Fibroblast of skin of left quadriceps (primary cell): Measurements from ENCODE around the gene DACT2.
"Not testable (repeated sequence)": the region's sequence is repeated elsewhere in the genome, so short reads cannot be mapped to it uniquely, and the experiment has no call there.

Source experiments
- DNase-seq, 2 experiments: peaks; one replicate each; pipeline ENCODE4 v3.0.0-alpha.2; 2013; ENCODE audit warnings: low read depth in 2 of 2

The DACT2 gene

GRCh38 chr6:168322966-168323365, 3.4 kb upstream of the DACT2 start:
- no peak for DNase-seq

GRCh38 chr6:168320634-168321033, 1.1 kb upstream of the DACT2 start:
- no peak for DNase-seq

- DNase-seq = no peak
These were observed 848 bp downstream of the DACT2 start for GRCh38 chr6:168318579-168319278.

- no peak for DNase-seq
These were observed 1.5 kb downstream of the DACT2 start for GRCh38 chr6:168318090-168318489.

GRCh38 chr6:168315596-168315995, 4.0 kb downstream of the DACT2 start:
- no peak for DNase-seq

- peak; percentile 4 to 8 for DNase-seq
These were observed 4.6 kb downstream of the DACT2 start for GRCh38 chr6:168314948-168315347.

GRCh38 chr6:168314021-168314420, 5.6 kb downstream of the DACT2 start:
- DNase-seq = no peak

GRCh38 chr6:168313431-168314011, 6.1 kb downstream of the DACT2 start:
- DNase-seq = no peak

- DNase-seq = not testable (repeated sequence)
These were observed 7.5 kb downstream of the DACT2 start for GRCh38 chr6:168312125-168312507.

GRCh38 chr6:168311410-168312124, 8.0 kb downstream of the DACT2 start:
- DNase-seq = no peak

- DNase-seq = no peak
These were observed 8.6 kb downstream of the DACT2 start for GRCh38 chr6:168310945-168311344.

- DNase-seq = no peak
These were observed 9.2 kb downstream of the DACT2 start for GRCh38 chr6:168310403-168310802.

- no peak for DNase-seq
These were observed 9.6 kb downstream of the DACT2 start for GRCh38 chr6:168309997-168310396.

- no peak for DNase-seq
These were observed 10.4 kb downstream of the DACT2 start for GRCh38 chr6:168309183-168309582.

- no peak for DNase-seq
These were observed 11.0 kb downstream of the DACT2 start for GRCh38 chr6:168308390-168309144.

- DNase-seq = no peak
These were observed 11.9 kb downstream of the DACT2 start for GRCh38 chr6:168307695-168308021.

- no peak for DNase-seq
These were observed 12.4 kb downstream of the DACT2 start for GRCh38 chr6:168307015-168307694.

- no peak for DNase-seq
These were observed 13.7 kb downstream of the DACT2 start for GRCh38 chr6:168305863-168306262.

GRCh38 chr6:168305096-168305749, 14.4 kb downstream of the DACT2 start:
- DNase-seq = no peak

- DNase-seq = no peak
These were observed 14.9 kb downstream of the DACT2 start for GRCh38 chr6:168304752-168305015.

- no peak for DNase-seq
These were observed 15.4 kb downstream of the DACT2 start for GRCh38 chr6:168303982-168304751.
